HG02981 (cell line): Measurements from ENCODE around the gene FAM78A.
"Not testable (repeated sequence)": the region's sequence is repeated elsewhere in the genome, so short reads cannot be mapped to it uniquely, and the experiment has no call there.

Experiments used
- ATAC-seq: cut with Tn5 transposase; IDR thresholded peaks from one replicate; pipeline ENCODE4 v1.9.1; 2021; ENCODE audit warnings: mild to moderate bottlenecking, moderate library complexity; ENCODE audit not compliant: unreplicated experiment

The FAM78A gene

GRCh38 chr9:131282688-131283422, 6.5 kb upstream of the FAM78A start:
- ATAC-seq: no peak

GRCh38 chr9:131282175-131282574, 5.9 kb upstream of the FAM78A start:
- no peak for ATAC-seq

GRCh38 chr9:131281119-131281965, 5.0 kb upstream of the FAM78A start:
- ATAC-seq: no peak

- no peak for ATAC-seq
Measured at GRCh38 chr9:131280660-131281059, 4.3 kb upstream of the FAM78A start.

- ATAC-seq: no peak
Measured at GRCh38 chr9:131279863-131280570, 3.7 kb upstream of the FAM78A start.

GRCh38 chr9:131279196-131279862, 3.0 kb upstream of the FAM78A start:
- ATAC-seq: no peak

- ATAC-seq: no peak
Measured at GRCh38 chr9:131278702-131279111, 2.4 kb upstream of the FAM78A start.

GRCh38 chr9:131277910-131278701, 1.8 kb upstream of the FAM78A start:
- ATAC-seq: no peak

GRCh38 chr9:131277287-131277909, 1.1 kb upstream of the FAM78A start:
- ATAC-seq: no peak

GRCh38 chr9:131276891-131277286, 579 bp upstream of the FAM78A start:
- ATAC-seq: no peak

- ATAC-seq: no peak
Measured at GRCh38 chr9:131275332-131276093, 797 bp downstream of the FAM78A start.

GRCh38 chr9:131274674-131275331, 1.5 kb downstream of the FAM78A start:
- ATAC-seq: no peak

- ATAC-seq: no peak
Measured at GRCh38 chr9:131273856-131274673, 2.2 kb downstream of the FAM78A start.

- no peak for ATAC-seq
Measured at GRCh38 chr9:131273146-131273855, 3.0 kb downstream of the FAM78A start.

GRCh38 chr9:131272212-131272611, 4.1 kb downstream of the FAM78A start:
- ATAC-seq: no peak

- ATAC-seq: no peak
Measured at GRCh38 chr9:131271506-131271931, 4.8 kb downstream of the FAM78A start.

GRCh38 chr9:131271016-131271273, 5.4 kb downstream of the FAM78A start:
- ATAC-seq: not testable (repeated sequence)
